HFF-Myc (cell line): Measurements from ENCODE around the gene KRT15.

ENCODE experiments used
- DNase-seq: peaks from one replicate; pipeline ENCODE4 v3.0.0-alpha.2; 2011; ENCODE audit warnings: low read depth; ENCODE audit errors: extremely low read depth
- H3K4me3 ChIP-seq: replicated peaks from 2 replicates; pipeline ENCODE4 v1.5.1; 2011; ENCODE audit warnings: low read depth, mild to moderate bottlenecking, control low read depth, low read length
- CTCF ChIP-seq: IDR thresholded peaks from 2 replicates; pipeline ENCODE4 v1.5.1; 2012; ENCODE audit warnings: mild to moderate bottlenecking, low read depth, low read length, control low read depth; ENCODE audit errors: missing control alignments

Gene KRT15

GRCh38 chr17:41490000-41490990, 28.4 kb downstream of the KRT15 start:
- no peak overlapping the region for H3K4me3 ChIP-seq
- DNase-seq, result no peak
- TF ChIP-seq CTCF, result no peak

DNA sequence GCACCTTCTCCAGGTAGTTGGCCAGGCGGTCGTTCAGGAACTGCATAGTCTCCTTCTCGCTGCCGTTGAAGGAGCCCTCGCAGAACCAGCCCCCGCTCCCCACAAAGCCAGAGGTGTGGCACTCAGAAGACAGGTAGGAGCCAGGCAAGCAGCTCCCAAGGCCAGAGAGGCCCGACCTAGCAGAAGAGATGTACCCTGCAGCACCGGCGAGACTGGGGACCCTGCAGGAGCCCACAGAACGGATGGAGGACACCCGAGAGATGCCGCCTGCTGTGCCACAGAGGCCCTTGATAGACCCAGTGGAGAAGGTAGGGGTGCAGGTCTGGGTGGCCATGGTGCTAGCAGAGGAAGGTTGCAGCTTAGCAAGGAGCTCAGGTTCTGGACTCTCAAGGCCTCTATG, 29.2 kb downstream of the KRT15 start, which contains the start of gene KRT36:
Gene KRT36, minus strand, starts transcription at position 380 of the 400 bp plus-strand sequence. Its CDS starts 46 bp downstream, at position 334.
- no peak for DNase-seq
- TF ChIP-seq CTCF, result no peak
- H3K4me3 ChIP-seq, result no peak within 1 kb of the TSS

DNA sequence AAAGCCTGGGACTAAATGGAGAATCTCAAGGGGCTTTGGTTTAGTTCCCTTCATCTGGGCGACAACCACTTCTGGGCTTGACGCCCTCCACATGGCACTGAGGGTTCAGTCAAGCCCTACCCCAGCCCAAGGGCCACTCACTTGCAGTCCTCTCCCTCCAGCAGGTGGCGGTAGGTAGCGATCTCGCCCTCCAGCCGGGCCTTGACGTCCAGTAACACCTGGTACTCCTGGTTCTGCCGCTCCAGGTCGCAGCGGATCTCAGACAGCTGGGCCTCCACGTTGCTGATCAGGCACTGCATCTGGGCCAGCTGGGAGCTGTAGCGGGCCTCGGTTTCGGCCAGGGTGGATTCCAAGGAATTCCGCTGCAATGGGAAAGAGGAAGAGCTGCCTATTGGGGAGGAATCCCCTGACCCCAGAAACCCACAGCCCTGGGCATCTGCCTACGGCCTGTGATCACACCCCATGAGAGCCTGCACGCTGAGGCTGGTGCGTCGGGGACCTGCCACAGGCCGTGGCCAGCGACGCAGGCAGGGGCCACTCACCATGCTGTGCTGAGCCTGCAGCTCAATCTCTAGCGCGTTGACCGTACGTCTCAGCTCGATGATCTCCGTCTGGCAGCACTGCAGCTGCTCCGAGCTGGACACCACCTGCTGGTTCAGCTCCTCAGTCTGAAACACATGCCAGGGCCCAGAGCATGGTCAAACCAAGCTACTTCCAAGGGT, 31.7 kb downstream of the KRT15 start:
- no peak overlapping the region for H3K4me3 ChIP-seq
- TF ChIP-seq CTCF, result peak; percentile 49

GRCh38 chr17:41486316-41486715, 32.4 kb downstream of the KRT15 start:
- no peak overlapping the region for H3K4me3 ChIP-seq
- DNase-seq, result no peak
- no peak for TF ChIP-seq CTCF

More for the DNA sequence above, 31.7 kb downstream of the KRT15 start:
- DNase-seq, result no peak

- no peak overlapping the region for H3K4me3 ChIP-seq
- no peak for DNase-seq
- no peak for TF ChIP-seq CTCF
These were observed 33.5 kb downstream of the KRT15 start for GRCh38 chr17:41484920-41485904.
